Gastroesophageal sphincter (tissue), 4 donors: ENCODE results near the gene KDM5A. TPM values are rescaled to one million over a fixed set of nuclear protein-coding genes. Genes with fewer than 3 reads are reported as not detected.

Source experiments
- ATAC-seq: fragments of 150-250 bp; one replicate; pipeline ENCODE4 v1.9.1; 2016; ENCODE audit warnings: mild to moderate bottlenecking, moderate library complexity
- H3K27ac ChIP-seq, 4 donors: fragments of 200-600 bp; sonication (generic) in 3 of 4; 1 replicate in 3 of 4; 2 replicates in 1 of 4; pipeline ENCODE4 v1.5.1; 2016 to 2019
- H3K27me3 ChIP-seq: fragments of 200-600 bp; sonication (generic); one replicate; pipeline ENCODE4 v1.5.1; 2019
- H3K36me3 ChIP-seq, 2 donors: fragments of 200-600 bp; sonication (generic); one replicate each; pipeline ENCODE4 v1.5.1; 2019; ENCODE audit warnings: control low read depth in 1 of 2
- H3K4me1 ChIP-seq, 3 donors: fragments of 200-600 bp; sonication (generic); 1 replicate in 2 of 3; 2 replicates in 1 of 3; pipeline ENCODE4 v1.5.1; 2016 to 2019; ENCODE audit warnings: control low read depth in 2 of 3
- H3K4me3 ChIP-seq, 2 donors: fragments of 200-600 bp; sonication (generic); one replicate each; pipeline ENCODE4 v1.5.1; 2019; ENCODE audit warnings: mild to moderate bottlenecking in 1 of 2, moderate library complexity in 1 of 2
- H3K9me3 ChIP-seq, 3 donors: fragments of 200-600 bp; sonication (generic); one replicate each; pipeline ENCODE4 v1.5.1; 2017 to 2019; ENCODE audit warnings: control low read depth in 2 of 3
- EP300 ChIP-seq: sonication (generic); formaldehyde crosslinking; IDR thresholded peaks from one replicate; pipeline ENCODE4 v1.6.1; 2017; ENCODE audit warnings: antibody characterized with exemption, mild to moderate bottlenecking
- POLR2A ChIP-seq, 2 donors: fragments of 450-650 bp; IDR thresholded peaks; one replicate each; pipeline ENCODE4 v1.6.1; 2017; ENCODE audit warnings: antibody characterized with exemption in 2 of 2, mild to moderate bottlenecking in 2 of 2, moderate library complexity in 1 of 2
- POLR2AphosphoS5 ChIP-seq: sonication (generic); formaldehyde crosslinking; IDR thresholded peaks from one replicate; pipeline ENCODE4 v1.6.1; 2017; ENCODE audit warnings: antibody characterized with exemption
- WGBS, 2 donors: methylation state at CpG; one replicate each; pipeline ENCODE4 v1.1.5; 2018; ENCODE audit warnings: low coverage in 1 of 2; 5-methylcytosine and 5-hydroxymethylcytosine counted together
- total RNA-seq, 4 donors: library from RNA; depleted of rRNA; stranded (reverse); fragments of >200 nt; gene quantifications; one replicate each; pipeline ENCODE4 v1.1.0, GENCODE V29; 2016
- TF ChIP-seq, protein P1 (sequence below), 4 experiments: fragments of 200-600 bp in 2 of 4; fragments of 450-650 bp in 2 of 4; sonication (generic) in 1 of 4; IDR thresholded peaks; one replicate each; pipeline ENCODE4 v1.5.1; 2017 to 2019; ENCODE audit warnings: antibody characterized with exemption in 4 of 4, mild to moderate bottlenecking in 2 of 4, moderate library complexity in 2 of 4

The KDM5A gene
- total RNA-seq, 4 donors from 2014 or later = 39.3 to 87.9 (median 44.3) TPM

GRCh38 chr12:271161-271560, 118.0 kb downstream of the KDM5A start:
- Histone ChIP-seq H3K9me3 (no peaks in the 10 kb centered on the region), H3K4me3 (no peak overlapping the region), H3K4me1 (peaks cover 0 to 20% (median 0%) of the 10 kb centered on the region in 3 donors), H3K36me3 (no peaks in the 10 kb centered on the region), H3K27me3 (peaks cover 10% of the 10 kb centered on the region), H3K27ac (no peak overlapping the region)
- ATAC-seq = no peak
- WGBS, 2 donors = 43 to 46% methylated on average over 3 to 4 of the region's 4 CpGs
- TF ChIP-seq, protein P1, sequence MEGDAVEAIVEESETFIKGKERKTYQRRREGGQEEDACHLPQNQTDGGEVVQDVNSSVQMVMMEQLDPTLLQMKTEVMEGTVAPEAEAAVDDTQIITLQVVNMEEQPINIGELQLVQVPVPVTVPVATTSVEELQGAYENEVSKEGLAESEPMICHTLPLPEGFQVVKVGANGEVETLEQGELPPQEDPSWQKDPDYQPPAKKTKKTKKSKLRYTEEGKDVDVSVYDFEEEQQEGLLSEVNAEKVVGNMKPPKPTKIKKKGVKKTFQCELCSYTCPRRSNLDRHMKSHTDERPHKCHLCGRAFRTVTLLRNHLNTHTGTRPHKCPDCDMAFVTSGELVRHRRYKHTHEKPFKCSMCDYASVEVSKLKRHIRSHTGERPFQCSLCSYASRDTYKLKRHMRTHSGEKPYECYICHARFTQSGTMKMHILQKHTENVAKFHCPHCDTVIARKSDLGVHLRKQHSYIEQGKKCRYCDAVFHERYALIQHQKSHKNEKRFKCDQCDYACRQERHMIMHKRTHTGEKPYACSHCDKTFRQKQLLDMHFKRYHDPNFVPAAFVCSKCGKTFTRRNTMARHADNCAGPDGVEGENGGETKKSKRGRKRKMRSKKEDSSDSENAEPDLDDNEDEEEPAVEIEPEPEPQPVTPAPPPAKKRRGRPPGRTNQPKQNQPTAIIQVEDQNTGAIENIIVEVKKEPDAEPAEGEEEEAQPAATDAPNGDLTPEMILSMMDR (IDR thresholded peaks at IDR 0.05) = no peak
- TF ChIP-seq EP300 = no peak
- no peak for TF ChIP-seq POLR2AphosphoS5
- no peak for TF ChIP-seq POLR2A (IDR thresholded peaks at IDR 0.05)

DNA sequence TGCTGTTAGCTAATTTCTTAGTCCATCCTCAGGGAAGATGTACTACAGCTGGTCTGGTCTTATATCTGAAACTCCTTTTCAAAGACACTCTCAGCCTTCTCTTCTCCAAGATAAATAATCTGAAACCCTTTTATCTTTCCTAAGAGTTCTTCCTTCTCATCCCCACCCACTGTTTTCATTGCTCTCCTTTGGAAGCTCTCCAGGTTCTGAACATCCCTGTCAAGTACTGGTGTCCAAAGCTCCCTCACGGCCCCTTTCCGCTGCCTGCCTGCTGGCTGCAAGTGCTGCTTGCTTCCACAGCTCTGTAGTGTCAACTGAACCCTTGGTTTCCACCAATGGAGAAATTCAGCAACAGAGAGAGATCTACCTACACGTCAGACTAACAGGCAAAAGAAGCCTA, 119.9 kb downstream of the KDM5A start:
- Histone ChIP-seq H3K4me1 (peaks cover 0 to 20% (median 0%) of the 10 kb centered on the region in 3 donors), H3K36me3 (no peaks in the 10 kb centered on the region), H3K27ac (no peak overlapping the region), H3K27me3 (peaks cover 25% of the 10 kb centered on the region), H3K4me3 (no peak overlapping the region), H3K9me3 (no peaks in the 10 kb centered on the region)
- 6 to 46% methylated on average over 2 of the region's 3 CpGs for WGBS, 2 donors
- ATAC-seq = no peak
- TF ChIP-seq POLR2A (IDR thresholded peaks at IDR 0.05) (no peak), EP300 (no peak)
- TF ChIP-seq, protein P1 (IDR thresholded peaks at IDR 0.05) = no peak

DNA sequence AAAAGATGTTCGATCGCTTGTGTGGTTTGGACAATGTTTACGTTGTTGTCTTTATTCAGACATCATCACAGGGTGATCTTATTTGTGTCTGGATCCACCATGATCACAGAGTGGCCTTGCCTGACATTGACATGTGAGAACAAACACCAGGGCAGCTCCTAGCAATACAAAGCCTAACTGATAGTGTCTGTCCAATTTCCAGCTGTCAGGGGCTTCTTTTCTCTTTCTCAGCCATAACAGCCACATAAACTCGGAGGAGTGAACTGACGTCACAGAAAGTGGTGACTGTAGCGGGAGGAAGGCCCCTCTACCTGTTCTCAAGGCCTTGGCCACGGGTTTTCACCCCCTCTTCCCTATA, 120.7 kb downstream of the KDM5A start:
- TF ChIP-seq EP300 (no peak), POLR2A (IDR thresholded peaks at IDR 0.05) (no peak), POLR2AphosphoS5 (no peak)
- TF ChIP-seq, protein P1 (IDR thresholded peaks at IDR 0.05) = no peak
- Histone ChIP-seq H3K9me3 (no peaks in the 10 kb centered on the region), H3K4me1 (peaks cover 0 to 20% (median 0%) of the 10 kb centered on the region in 3 donors), H3K4me3 (no peak overlapping the region), H3K27me3 (peaks cover 30% of the 10 kb centered on the region), H3K27ac (no peak overlapping the region), H3K36me3 (no peaks in the 10 kb centered on the region)
- WGBS, 2 donors = 31 to 34% methylated on average over 5 to 7 of the region's 7 CpGs
- no peak for ATAC-seq

GRCh38 chr12:267581-268482, 121.3 kb downstream of the KDM5A start:
- Histone ChIP-seq H3K4me1 (peaks cover 0 to 20% (median 0%) of the 10 kb centered on the region in 3 donors), H3K27ac (no peak overlapping the region), H3K9me3 (no peaks in the 10 kb centered on the region), H3K36me3 (no peaks in the 10 kb centered on the region), H3K4me3 (no peak overlapping the region), H3K27me3 (peaks cover 36% of the 10 kb centered on the region)
- TF ChIP-seq POLR2A (IDR thresholded peaks at IDR 0.05) (no peak), EP300 (no peak), POLR2AphosphoS5 (no peak)
- TF ChIP-seq, protein P1 (IDR thresholded peaks at IDR 0.05) = no peak
- no peak for ATAC-seq
- WGBS, 2 donors = 16 to 20% methylated on average over 12 to 14 of the region's 14 CpGs

DNA sequence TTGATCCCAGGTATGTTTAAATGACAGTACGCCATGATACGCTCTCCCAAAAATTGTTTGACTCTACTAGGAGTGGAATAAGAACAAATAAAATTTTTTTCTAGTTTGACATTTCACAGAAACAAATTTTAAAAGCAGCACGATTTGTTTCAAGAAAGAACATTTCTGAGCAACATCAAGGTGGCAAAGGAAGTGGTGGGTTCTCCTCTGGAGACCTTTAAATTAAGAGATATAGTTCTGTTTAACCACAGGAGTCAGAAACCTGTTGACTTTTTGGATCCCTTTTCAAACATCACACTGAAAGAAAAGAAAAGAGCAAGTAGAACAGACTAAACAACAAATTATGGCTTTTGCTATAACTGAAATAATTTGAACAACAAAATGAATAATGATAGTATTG, 124.0 kb downstream of the KDM5A start:
- no peaks in the 10 kb centered on the region for H3K9me3 ChIP-seq
- TF ChIP-seq EP300 (no peak), POLR2A (IDR thresholded peaks at IDR 0.05) (no peak), POLR2AphosphoS5 (no peak)
- TF ChIP-seq, protein P1 (IDR thresholded peaks at IDR 0.05) = no peak
- ATAC-seq = no peak
- no peak overlapping the region for H3K27ac ChIP-seq
- no peaks in the 10 kb centered on the region for H3K36me3 ChIP-seq
- peaks cover 60% of the 10 kb centered on the region for H3K27me3 ChIP-seq
- no peak overlapping the region for H3K4me3 ChIP-seq
- WGBS, 2 donors = 39 to 44% methylated on average over 3 of the region's 3 CpGs
- H3K4me1 ChIP-seq = peaks cover 0 to 10% (median 0%) of the 10 kb centered on the region in 3 donors
